H1 (cell line): ENCODE data around the gene FAM149B1. TPM values are rescaled to one million over a fixed set of nuclear protein-coding genes. Genes with fewer than 3 reads are reported as not detected.

Experiments used
- CTCF ChIA-PET: fragments of 300-600 bp; sonication (Branson Sonifier 250); formaldehyde crosslinking; loops from one replicate; lab custom pipeline; 2021; ENCODE audit not compliant: partially characterized antibody; lab: Charles Lee
- POLR2A ChIA-PET: fragments of 300-600 bp; sonication (Branson Sonifier 250); formaldehyde crosslinking; loops from one replicate; lab custom pipeline; 2021; ENCODE audit warnings: inconsistent platforms; ENCODE audit not compliant: partially characterized antibody; lab: Charles Lee
- DNase-seq, 2 experiments: peaks; one replicate each; pipeline versions ENCODE4 v3.0.0 to v3.0.0-alpha.2; 2010 to 2022; ENCODE audit warnings: low spot score in 2 of 2, low read depth in 1 of 2, mixed read lengths in 1 of 2
- FAIRE-seq: peaks from 2 replicates; lab custom pipeline; 2011; peaks lifted over from hg19 to GRCh38; lab: Jason Lieb, UNC
- H2AFZ ChIP-seq: 2 replicates; pipeline ENCODE4 v1.8.1; 2012; ENCODE audit warnings: low read length, inconsistent platforms
- H2AK5ac ChIP-seq: 2 replicates; pipeline ENCODE4 v1.6.1; 2013; ENCODE audit warnings: low read depth, low read length
- H2BK120ac ChIP-seq: replicated peaks from 2 replicates; pipeline ENCODE3; 2013; ENCODE audit warnings: low read depth, low read length, inconsistent platforms
- H2BK12ac ChIP-seq: 2 replicates; pipeline ENCODE4 v1.6.1; 2013; ENCODE audit warnings: low read depth, low read length
- H2BK15ac ChIP-seq: 2 replicates; pipeline ENCODE4 v1.6.1; 2013; ENCODE audit warnings: low read length
- H2BK20ac ChIP-seq: 2 replicates; pipeline ENCODE4 v1.6.1; 2013; ENCODE audit warnings: low read length
- H2BK5ac ChIP-seq: 2 replicates; pipeline ENCODE4 v1.6.1; 2013; ENCODE audit warnings: low read depth, low read length
- H3K14ac ChIP-seq: 2 replicates; pipeline ENCODE4 v1.6.1; 2013; ENCODE audit warnings: inconsistent platforms; ENCODE audit not compliant: insufficient read length
- H3K18ac ChIP-seq: 2 replicates; pipeline ENCODE4 v1.6.1; 2013; ENCODE audit warnings: low read length; ENCODE audit errors: extremely low read depth
- H3K23ac ChIP-seq: 2 replicates; pipeline ENCODE4 v1.6.1; 2013; ENCODE audit warnings: inconsistent platforms; ENCODE audit not compliant: insufficient read length
- H3K23me2 ChIP-seq: 2 replicates; pipeline ENCODE4 v1.6.1; 2013; ENCODE audit warnings: low read depth, low read length
- H3K27ac ChIP-seq: 2 replicates; pipeline ENCODE4 v1.6.1; 2011; ENCODE audit warnings: low read depth, low read length, inconsistent platforms
- H3K27me3 ChIP-seq, 4 experiments: replicated peaks in 1 of 4; 1 replicate in 1 of 4; 2 replicates in 3 of 4; pipeline versions ENCODE4 v1.6.1 to v1.8.1; 2011 to 2013; ENCODE audit warnings: low read length in 3 of 4, mild to moderate bottlenecking in 3 of 4, inconsistent platforms in 2 of 4, mixed read lengths in 2 of 4, moderate library complexity in 1 of 4; ENCODE audit not compliant: control insufficient read depth in 3 of 4, insufficient read depth in 3 of 4; ENCODE audit errors: extremely low read depth in 1 of 4
- H3K36me3 ChIP-seq, 4 experiments: 2 replicates each; pipeline versions ENCODE4 v1.6.1 to v1.8.1; 2011 to 2013; ENCODE audit warnings: mild to moderate bottlenecking in 4 of 4, low read length in 3 of 4, moderate library complexity in 2 of 4, control low read depth in 1 of 4, inconsistent platforms in 1 of 4; ENCODE audit not compliant: insufficient read depth in 4 of 4, control insufficient read depth in 2 of 4
- H3K4ac ChIP-seq: replicated peaks from 2 replicates; pipeline ENCODE3; 2013; ENCODE audit warnings: low read length, low read depth, mixed read lengths, inconsistent platforms; ENCODE audit not compliant: insufficient read length
- H3K4me1 ChIP-seq, 4 experiments: replicated peaks in 1 of 4; 1 replicate in 1 of 4; 2 replicates in 3 of 4; pipeline versions ENCODE4 v1.6.1 to v1.8.1; 2011 to 2013; ENCODE audit warnings: low read length in 3 of 4, inconsistent platforms in 2 of 4, mixed read lengths in 1 of 4; ENCODE audit not compliant: insufficient read depth in 4 of 4, control insufficient read depth in 3 of 4
- H3K4me2 ChIP-seq, 2 experiments: 2 replicates each; pipeline versions ENCODE4 v1.6.1 to v1.8.1; 2011 to 2013; ENCODE audit warnings: low read depth in 2 of 2, low read length in 2 of 2, control low read depth in 1 of 2, inconsistent platforms in 1 of 2, mild to moderate bottlenecking in 1 of 2; ENCODE audit not compliant: insufficient read depth in 1 of 2
- H3K4me3 ChIP-seq, 4 experiments: fragments of 200-600, 300-600 bp in 1 of 4; sonication (generic), shearing (Covaris generic), sonication (Bioruptor Twin) in 1 of 4; 2 replicates each; pipeline versions ENCODE4 v1.5.1 to v1.8.1; 2011 to 2016; ENCODE audit warnings: low read length in 4 of 4, low read depth in 3 of 4, control low read depth in 2 of 4, inconsistent platforms in 2 of 4, mild to moderate bottlenecking in 2 of 4, mixed read lengths in 1 of 4, moderate library complexity in 1 of 4; ENCODE audit not compliant: insufficient read depth in 2 of 4; ENCODE audit errors: extremely low read depth in 1 of 4
- H3K56ac ChIP-seq: replicated peaks from 2 replicates; pipeline ENCODE3; 2013; ENCODE audit warnings: low read depth, mild to moderate bottlenecking, mixed read lengths, low read length, inconsistent platforms; ENCODE audit not compliant: insufficient read length
- H3K79me1 ChIP-seq: 2 replicates; pipeline ENCODE4 v1.6.1; 2013; ENCODE audit warnings: low read depth, low read length, control low read depth
- H3K79me2 ChIP-seq, 2 experiments: 2 replicates each; pipeline versions ENCODE4 v1.6.1 to v1.8.1; 2012 to 2013; ENCODE audit warnings: low read length in 2 of 2, mild to moderate bottlenecking in 2 of 2, inconsistent platforms in 1 of 2; ENCODE audit not compliant: insufficient read depth in 2 of 2, control insufficient read depth in 1 of 2
- H3K9ac ChIP-seq, 4 experiments: replicated peaks in 1 of 4; 1 replicate in 1 of 4; 2 replicates in 3 of 4; pipeline versions ENCODE4 v1.6.1 to v1.8.1; 2011 to 2013; ENCODE audit warnings: low read depth in 3 of 4, low read length in 3 of 4, control low read depth in 2 of 4, mild to moderate bottlenecking in 2 of 4, moderate library complexity in 2 of 4, inconsistent platforms in 1 of 4; ENCODE audit errors: extremely low read depth in 1 of 4
- H3K9me3 ChIP-seq, 2 experiments: 2 replicates each; pipeline versions ENCODE4 v1.6.1 to v1.8.1; 2012 to 2013; ENCODE audit warnings: mild to moderate bottlenecking in 2 of 2, moderate library complexity in 2 of 2, control low read depth in 1 of 2, inconsistent platforms in 1 of 2, low read depth in 1 of 2, low read length in 1 of 2, mixed read lengths in 1 of 2; ENCODE audit not compliant: insufficient read depth in 2 of 2
- H4K20me1 ChIP-seq, 2 experiments: replicated peaks in 1 of 2; 2 replicates each; pipeline versions ENCODE3 to v1.8.1; 2011 to 2013; ENCODE audit warnings: inconsistent platforms in 2 of 2, low read length in 2 of 2, mild to moderate bottlenecking in 1 of 2; ENCODE audit not compliant: insufficient read depth in 2 of 2, control insufficient read depth in 1 of 2
- H4K5ac ChIP-seq: 2 replicates; pipeline ENCODE4 v1.6.1; 2013; ENCODE audit warnings: low read length, low read depth, mixed read lengths, inconsistent platforms; ENCODE audit not compliant: insufficient read length
- H4K8ac ChIP-seq: 2 replicates; pipeline ENCODE4 v1.8.0; 2013; ENCODE audit warnings: mild to moderate bottlenecking, moderate library complexity, low read length, inconsistent platforms; ENCODE audit not compliant: insufficient read depth; ENCODE audit errors: extremely low read depth
- H4K91ac ChIP-seq: replicated peaks from 2 replicates; pipeline ENCODE3; 2013; ENCODE audit warnings: low read length, mixed read lengths, inconsistent platforms; ENCODE audit not compliant: insufficient read length
- CTCF ChIP-seq, 3 experiments: IDR thresholded peaks; 1 replicate in 2 of 3; 2 replicates in 1 of 3; pipeline versions ENCODE4 v1.5.1 to v1.6.1; 2011; ENCODE audit warnings: low read length in 3 of 3, mild to moderate bottlenecking in 3 of 3, inconsistent platforms in 2 of 3, low read depth in 1 of 3, moderate library complexity in 1 of 3; ENCODE audit not compliant: insufficient read depth in 1 of 3; ENCODE audit errors: control extremely low read depth in 1 of 3
- HDAC2 ChIP-seq, 2 experiments: fragments of 300-600 bp in 1 of 2; sonication (generic) in 1 of 2; IDR thresholded peaks; 2 replicates each; pipeline ENCODE4 v1.6.1; 2011 to 2012; ENCODE audit warnings: low read depth in 2 of 2, low read length in 2 of 2, mild to moderate bottlenecking in 2 of 2, moderate library complexity in 2 of 2, borderline replicate concordance in 1 of 2, inconsistent platforms in 1 of 2
- JUN ChIP-seq: IDR thresholded peaks from 2 replicates; pipeline ENCODE4 v1.6.1; 2011; ENCODE audit warnings: low read depth, mild to moderate bottlenecking, improper control_type of control experiment, low read length
- KDM1A ChIP-seq: fragments of 200-600, 300-600 bp; sonication (generic); IDR thresholded peaks from 2 replicates; pipeline ENCODE4 v1.7.1; 2016; ENCODE audit warnings: mild to moderate bottlenecking, low read length, borderline replicate concordance
- POLR2AphosphoS5 ChIP-seq: IDR thresholded peaks from 2 replicates; pipeline ENCODE4 v1.6.1; 2011; ENCODE audit warnings: low read depth, low read length
- SP4 ChIP-seq: IDR thresholded peaks from 2 replicates; pipeline ENCODE4 v1.6.1; 2012; ENCODE audit warnings: low read length, inconsistent platforms
- TBP ChIP-seq: IDR thresholded peaks from 2 replicates; pipeline ENCODE4 v1.6.1; 2011; ENCODE audit warnings: low read depth, low read length, improper control_type of control experiment
- WGBS, 2 experiments: shearing (Covaris generic) in 1 of 2; methylation state at CpG; one replicate each; pipeline versions ENCODE4 v1.1.6 to v1.1.7; 2013 to 2015; ENCODE audit warnings: low lambda C conversion rate in 2 of 2, mixed read lengths in 2 of 2, inconsistent platforms in 1 of 2, low coverage in 1 of 2, missing lambda C conversion rate in 1 of 2; ENCODE audit not compliant: insufficient replicate concordance in 2 of 2, insufficient coverage in 1 of 2, insufficient read length in 1 of 2; ENCODE audit errors: extremely low coverage in 1 of 2, missing lambda C conversion rate in 1 of 2; 5-methylcytosine and 5-hydroxymethylcytosine counted together
- polyA plus RNA-seq, 7 experiments: library from polyadenylated mRNA; depleted of rRNA in 3 of 7; stranded (reverse) in 5 of 7; unstranded in 2 of 7; fragments of >200 nt in 5 of 7; fragments of 200-250 nt in 2 of 7; gene quantifications; 1 replicate in 5 of 7; 2 replicates in 1 of 7; 4 replicates in 1 of 7; pipeline versions ENCODE4 v1.2.1 to v1.2.3, GENCODE V29; 2011 to 2013; ENCODE audit warnings: missing spikeins in 2 of 7, mixed read lengths in 2 of 7
- total RNA-seq: library from RNA; stranded (reverse); fragmentation: NEBNext Ultra II Directional; extraction: Animal tissue kit (Norgen Biotek cat#: 25700); gene quantifications from 2 replicates; pipeline ENCODE4 v1.2.1, GENCODE V29; 2021
- TF ChIP-seq, protein P1 (sequence below): IDR thresholded peaks from 2 replicates; pipeline ENCODE4 v1.6.1; 2012; ENCODE audit warnings: low read length, inconsistent platforms
- TF ChIP-seq, protein P2 (sequence below): IDR thresholded peaks from 2 replicates; pipeline ENCODE4 v1.6.1; 2011; ENCODE audit warnings: low read depth, mild to moderate bottlenecking, low read length; ENCODE audit not compliant: insufficient read depth

FAM149B1 gene
- total and polyA plus RNA-seq, 2 of the 8 experiments (the other 6 are each of a cell fraction or from before 2014, with no cell fraction given), result 16.8 to 21.9 TPM

DNA sequence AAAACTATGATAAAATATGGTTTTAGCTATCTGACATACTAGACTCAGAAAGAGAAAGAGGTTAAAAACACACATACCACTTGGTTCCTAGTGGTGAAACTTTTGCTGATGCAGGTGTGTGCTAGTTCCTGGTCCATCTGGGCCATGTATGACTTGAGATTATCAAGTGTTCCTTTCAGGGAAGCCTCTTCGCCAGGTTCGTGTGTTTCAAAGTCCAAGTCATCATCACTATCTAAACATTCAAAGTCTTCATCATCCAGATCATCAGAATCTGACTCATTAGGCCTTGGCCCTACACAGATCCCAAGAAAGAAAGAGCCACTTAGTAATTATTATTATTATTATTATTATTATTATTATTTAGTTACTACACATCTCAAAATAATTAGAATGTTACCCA lies 31.3 kb upstream of the FAM149B1 start:
- H2BK15ac ChIP-seq, result no peak overlapping the region
- H3K4me3 ChIP-seq, result no peak overlapping the region
- CTCF ChIA-PET, result interaction anchor here (1.5 to 2.4 kb wide), 2 partner anchors 22 to 40 kb away, joined by 5 to 14 read pairs; partner anchors contain the start of gene P4HA1
- no peaks in the 10 kb centered on the region for H3K23me2 ChIP-seq
- H2AK5ac ChIP-seq, result no peak overlapping the region
- no peaks in the 10 kb centered on the region for H3K79me2 ChIP-seq
- FAIRE-seq (no peak), DNase-seq (no peak)
- H2BK20ac ChIP-seq, result no peak overlapping the region
- H3K14ac ChIP-seq, result no peak overlapping the region
- TF ChIP-seq KDM1A (no peak), POLR2AphosphoS5 (no peak), SP4 (no peak), CTCF (IDR thresholded peaks at IDR 0.05; ENCODE audit: control extremely low read depth in 1 of 3, insufficient read depth in 1 of 3, low read depth in 1 of 3, low read length in 3 of 3) (no peak), TBP (no peak), JUN (no peak), HDAC2 (IDR thresholded peaks at IDR 0.05; ENCODE audit: borderline replicate concordance in 1 of 2, low read depth in 2 of 2, low read length in 2 of 2) (no peak)
- TF ChIP-seq, protein P1, sequence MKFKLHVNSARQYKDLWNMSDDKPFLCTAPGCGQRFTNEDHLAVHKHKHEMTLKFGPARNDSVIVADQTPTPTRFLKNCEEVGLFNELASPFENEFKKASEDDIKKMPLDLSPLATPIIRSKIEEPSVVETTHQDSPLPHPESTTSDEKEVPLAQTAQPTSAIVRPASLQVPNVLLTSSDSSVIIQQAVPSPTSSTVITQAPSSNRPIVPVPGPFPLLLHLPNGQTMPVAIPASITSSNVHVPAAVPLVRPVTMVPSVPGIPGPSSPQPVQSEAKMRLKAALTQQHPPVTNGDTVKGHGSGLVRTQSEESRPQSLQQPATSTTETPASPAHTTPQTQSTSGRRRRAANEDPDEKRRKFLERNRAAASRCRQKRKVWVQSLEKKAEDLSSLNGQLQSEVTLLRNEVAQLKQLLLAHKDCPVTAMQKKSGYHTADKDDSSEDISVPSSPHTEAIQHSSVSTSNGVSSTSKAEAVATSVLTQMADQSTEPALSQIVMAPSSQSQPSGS, result no peak
- TF ChIP-seq, protein P2, sequence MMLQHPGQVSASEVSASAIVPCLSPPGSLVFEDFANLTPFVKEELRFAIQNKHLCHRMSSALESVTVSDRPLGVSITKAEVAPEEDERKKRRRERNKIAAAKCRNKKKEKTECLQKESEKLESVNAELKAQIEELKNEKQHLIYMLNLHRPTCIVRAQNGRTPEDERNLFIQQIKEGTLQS, result no peak
- no peak overlapping the region for H3K4me2 ChIP-seq
- no peaks in the 10 kb centered on the region for H4K20me1 ChIP-seq
- no peak overlapping the region for H3K23ac ChIP-seq
- POLR2A ChIA-PET, result interaction anchor here (0.6 to 1.9 kb wide), 3 partner anchors 12 to 211 kb away, joined by 3 to 6 read pairs (median 5); partner anchors contain the start of gene DNAJC9
- H3K56ac ChIP-seq, result no peak overlapping the region
- H2AFZ ChIP-seq, result no peak overlapping the region
- no peak overlapping the region for H4K91ac ChIP-seq
- no peaks in the 10 kb centered on the region for H3K4me1 ChIP-seq
- H2BK120ac ChIP-seq, result no peak overlapping the region
- WGBS, 2 experiments, result 97% methylated on average over 2 of the region's 2 CpGs; no CpG with 5 or more reads in 1 of the 2 experiments
- H3K9me3 ChIP-seq, result no peaks in the 10 kb centered on the region
- H3K9ac ChIP-seq, result no peak overlapping the region
- no peaks in the 10 kb centered on the region for H3K27me3 ChIP-seq
- H4K8ac ChIP-seq, result no peak overlapping the region
- peaks cover 13 to 72% (median 42%) of the 10 kb centered on the region in 4 experiments; a peak in 7 of 8 replicates for H3K36me3 ChIP-seq
- no peak overlapping the region for H3K18ac ChIP-seq
- no peaks in the 10 kb centered on the region for H3K79me1 ChIP-seq
- no peak overlapping the region for H2BK5ac ChIP-seq
- no peak overlapping the region for H2BK12ac ChIP-seq
- H4K5ac ChIP-seq, result no peak overlapping the region
- no peak overlapping the region for H3K27ac ChIP-seq
- H3K4ac ChIP-seq, result no peak overlapping the region
